GM21367 (cell line): ENCODE results near the gene ERGIC3.

Source experiments
- ATAC-seq: cut with Tn5 transposase; IDR thresholded peaks from one replicate; pipeline ENCODE4 v1.9.1; 2021; ENCODE audit not compliant: unreplicated experiment

Gene ERGIC3

DNA sequence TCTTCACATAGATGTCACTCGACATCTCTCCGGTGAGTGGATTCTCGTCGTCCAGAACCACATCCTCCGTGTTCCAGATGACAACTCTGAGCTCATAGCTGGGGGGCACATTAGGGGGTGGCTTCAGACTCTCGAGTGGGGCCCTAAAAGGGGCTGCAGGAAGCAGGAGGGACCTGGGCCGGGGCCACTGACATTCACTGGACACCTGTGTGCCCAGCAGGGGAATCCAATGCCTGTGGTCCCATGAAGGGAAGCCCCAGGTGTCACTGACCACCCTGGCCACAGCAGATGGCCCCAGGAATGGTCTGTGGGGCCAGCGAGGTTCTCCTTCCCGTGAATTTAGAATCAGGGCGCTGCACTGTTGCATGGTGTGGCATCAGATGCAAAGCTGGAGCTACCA lies 18.7 kb downstream of the ERGIC3 start:
- ATAC-seq = no peak

DNA sequence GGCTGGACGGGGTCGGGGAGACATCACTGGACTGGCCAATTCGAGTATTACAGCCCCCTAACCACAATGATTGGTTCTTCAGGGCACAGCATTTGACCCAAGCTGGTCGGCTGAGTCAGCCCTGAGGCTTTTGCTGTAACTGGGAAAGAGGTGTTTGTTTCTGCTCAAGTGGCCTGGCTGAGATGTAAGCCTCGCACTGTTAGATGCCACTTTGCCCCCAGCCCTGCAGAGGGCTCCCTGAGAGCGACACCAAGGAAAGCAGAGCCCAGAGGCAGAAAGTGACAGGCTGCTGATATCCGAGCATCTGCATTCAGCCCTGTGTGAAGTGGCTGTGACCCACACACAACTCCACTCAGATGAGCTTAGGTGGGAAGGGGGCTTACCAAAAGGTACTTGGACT lies 19.4 kb downstream of the ERGIC3 start:
- ATAC-seq = no peak

DNA sequence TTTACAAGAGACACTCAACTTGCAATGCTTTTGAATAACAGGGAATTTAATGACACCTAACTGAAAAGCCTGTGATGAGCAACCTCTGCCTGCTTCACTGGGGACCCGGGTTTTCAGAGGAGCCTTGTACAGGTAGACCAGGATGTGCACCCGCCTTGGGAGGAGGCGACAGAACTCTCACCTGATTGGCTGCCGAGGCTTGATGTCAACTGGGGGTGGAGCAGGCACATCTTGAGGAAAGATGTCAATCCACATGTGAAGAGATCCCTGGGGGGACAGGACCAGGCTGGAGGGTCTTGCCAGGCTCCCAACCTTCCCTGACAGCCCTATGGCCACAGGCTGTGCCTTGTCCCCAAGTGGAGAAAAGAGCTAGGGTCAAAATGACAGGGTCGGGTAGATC lies 19.8 kb downstream of the ERGIC3 start:
- ATAC-seq = no peak

DNA sequence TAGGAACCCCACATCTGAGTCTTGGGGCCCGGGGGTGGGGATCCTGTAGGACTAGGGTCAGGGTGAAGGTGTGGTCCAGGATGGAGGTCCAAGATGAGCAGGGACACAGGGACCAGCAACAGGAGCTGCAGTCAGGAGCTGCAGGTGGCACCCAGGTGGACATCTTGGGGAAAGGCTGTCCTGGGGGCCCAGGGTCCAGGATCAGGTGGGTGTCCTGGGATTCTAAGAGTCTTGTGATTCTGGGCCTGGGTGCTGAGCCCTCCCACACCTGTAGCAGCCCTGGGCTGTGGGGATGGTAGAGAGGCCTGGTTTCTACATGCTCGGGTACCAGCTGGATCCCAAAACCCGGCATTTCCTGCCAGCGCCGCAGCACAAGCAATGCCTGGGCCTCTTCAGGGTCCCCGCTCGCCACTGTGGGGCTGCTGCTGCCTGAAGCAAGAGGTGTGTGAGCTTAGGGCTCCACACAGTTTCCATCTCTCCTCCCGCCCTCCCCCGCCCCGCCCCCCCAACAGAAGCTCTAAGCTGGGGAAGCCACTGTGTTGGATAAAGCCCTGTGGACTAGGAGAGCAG lies 20.7 kb downstream of the ERGIC3 start:
- ATAC-seq = no peak

DNA sequence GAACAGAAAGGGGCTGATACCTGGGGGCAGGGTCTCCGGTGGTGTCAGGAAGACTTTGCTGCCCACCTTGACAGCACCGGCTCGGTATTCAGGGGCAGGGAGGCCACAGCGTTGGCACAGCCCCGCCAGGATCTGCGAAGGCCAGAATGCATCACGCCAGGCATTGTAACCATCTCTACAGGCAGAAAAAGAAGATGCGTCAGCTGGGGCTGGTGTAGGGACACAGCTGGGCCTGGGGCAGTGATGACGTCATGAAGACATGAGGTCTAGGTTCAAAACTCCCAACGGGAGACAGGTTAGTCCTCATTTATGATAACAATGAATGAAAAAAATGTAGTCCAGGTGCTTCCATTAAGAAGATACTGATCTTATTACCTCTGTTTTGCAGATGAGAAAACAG lies 22.0 kb downstream of the ERGIC3 start:
- no peak for ATAC-seq

DNA sequence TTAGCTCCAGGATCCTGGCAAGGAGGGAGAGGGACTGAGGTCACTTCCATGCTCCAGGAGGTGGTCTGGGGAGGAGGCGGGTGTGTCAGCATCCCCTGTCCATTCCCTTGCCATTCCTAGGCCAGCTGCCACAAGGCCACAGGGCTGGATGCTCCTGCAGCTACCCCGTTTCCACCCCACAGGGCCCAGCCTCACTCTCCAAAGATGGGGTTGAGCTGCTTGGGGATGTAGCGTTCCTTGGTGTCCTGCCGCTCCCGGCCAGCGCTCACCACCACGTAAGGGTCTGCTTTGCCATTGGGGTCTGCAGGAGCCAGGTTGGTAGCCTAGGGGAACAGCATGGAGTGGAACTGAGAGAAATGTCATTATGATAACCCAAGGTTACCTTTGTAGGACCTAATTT lies 23.0 kb downstream of the ERGIC3 start:
- no peak for ATAC-seq

DNA sequence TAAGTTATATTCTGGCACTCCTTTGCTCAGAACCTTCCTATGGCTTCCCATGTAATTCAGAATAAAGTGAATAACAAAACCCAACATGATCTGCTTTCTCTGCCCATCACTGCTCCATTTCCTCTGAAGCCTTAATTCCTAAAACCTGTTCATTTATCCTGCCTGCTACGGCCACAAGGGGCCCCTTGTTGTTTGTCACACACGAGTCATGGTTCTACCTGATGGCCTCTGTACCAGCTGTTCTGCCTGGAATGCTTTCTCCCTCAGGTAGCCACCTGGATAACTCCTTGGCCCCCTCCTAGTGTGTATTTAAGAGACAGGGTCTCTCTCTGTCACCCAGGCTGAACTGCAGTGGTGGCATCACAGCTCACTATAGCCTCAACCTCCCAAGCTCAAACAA lies 26.8 kb downstream of the ERGIC3 start:
- ATAC-seq = no peak

DNA sequence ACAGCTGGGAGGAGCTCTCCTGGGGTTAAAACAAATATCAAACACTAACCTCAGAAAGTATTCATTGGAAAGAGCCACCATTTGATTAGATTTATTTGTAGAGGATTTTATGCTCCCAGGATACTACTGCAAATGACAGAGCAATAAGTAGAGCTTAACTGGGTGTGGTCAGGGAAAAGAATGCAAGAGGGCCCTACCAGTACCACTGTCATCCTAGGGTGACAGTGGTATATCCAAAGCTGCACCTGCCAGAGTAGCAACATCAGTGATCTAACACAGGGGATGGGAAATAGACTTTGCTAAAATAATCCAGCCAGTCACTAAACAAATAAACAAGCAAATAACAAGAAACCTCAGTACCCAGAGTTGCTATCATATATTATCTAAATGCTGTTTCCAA lies 29.7 kb downstream of the ERGIC3 start:
- ATAC-seq = no peak

DNA sequence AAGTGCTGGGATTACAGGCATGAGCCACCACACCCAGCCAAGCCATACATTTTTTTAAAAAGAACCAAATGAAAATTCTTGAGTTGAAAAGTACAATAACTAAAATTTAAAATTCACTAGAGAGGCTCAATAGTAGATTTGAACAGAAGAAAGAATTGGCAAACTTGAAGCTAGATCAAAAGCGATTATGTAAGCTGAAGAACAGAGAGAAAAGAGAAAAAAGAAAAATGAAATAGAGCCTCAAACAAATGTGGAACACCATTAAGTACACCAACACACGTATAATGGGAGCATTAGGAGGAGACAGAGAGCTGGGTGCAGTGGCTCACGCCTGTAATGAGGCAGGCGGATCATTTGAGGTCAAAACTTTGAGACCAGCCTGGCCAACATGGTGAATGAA lies 31.0 kb downstream of the ERGIC3 start:
- no peak for ATAC-seq

DNA sequence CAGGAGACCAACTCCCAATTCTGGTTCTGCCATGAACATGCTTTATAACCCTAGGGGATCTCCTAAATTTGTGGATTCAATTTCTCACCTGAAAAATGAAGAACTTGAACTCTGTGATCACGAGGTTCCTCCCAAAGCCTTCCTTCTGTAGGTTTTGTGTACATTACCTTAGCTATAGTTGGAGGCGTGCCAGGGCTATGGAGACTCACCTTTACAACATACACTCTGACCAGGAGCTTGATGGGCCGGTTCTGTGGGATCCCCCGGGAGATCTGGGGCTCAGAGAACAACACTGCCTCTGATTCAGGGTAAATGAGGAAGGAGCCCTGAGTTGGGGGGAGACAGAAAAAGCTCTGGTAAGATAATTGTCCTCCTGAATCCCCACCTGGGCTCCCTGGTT lies 34.1 kb downstream of the ERGIC3 start:
- no peak for ATAC-seq

DNA sequence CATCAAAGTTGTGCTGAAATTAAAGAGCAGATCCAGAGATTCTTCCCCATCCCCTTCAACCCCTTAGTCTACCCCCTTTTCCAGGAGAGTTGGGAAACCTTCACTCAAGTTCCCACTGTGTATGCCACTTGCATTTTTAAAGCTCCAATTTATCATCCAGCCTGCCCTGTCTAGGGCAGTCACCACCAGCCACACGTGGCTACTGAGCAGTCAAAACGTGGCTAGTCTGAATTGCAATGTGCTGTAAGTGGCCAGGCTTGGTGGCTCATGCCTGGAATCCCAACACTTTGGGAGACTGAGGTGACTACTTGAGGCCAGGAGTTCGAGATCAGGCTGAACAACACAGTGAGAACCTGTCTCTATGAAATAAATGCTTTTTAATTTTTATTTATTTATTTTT lies 34.9 kb downstream of the ERGIC3 start:
- no peak for ATAC-seq

DNA sequence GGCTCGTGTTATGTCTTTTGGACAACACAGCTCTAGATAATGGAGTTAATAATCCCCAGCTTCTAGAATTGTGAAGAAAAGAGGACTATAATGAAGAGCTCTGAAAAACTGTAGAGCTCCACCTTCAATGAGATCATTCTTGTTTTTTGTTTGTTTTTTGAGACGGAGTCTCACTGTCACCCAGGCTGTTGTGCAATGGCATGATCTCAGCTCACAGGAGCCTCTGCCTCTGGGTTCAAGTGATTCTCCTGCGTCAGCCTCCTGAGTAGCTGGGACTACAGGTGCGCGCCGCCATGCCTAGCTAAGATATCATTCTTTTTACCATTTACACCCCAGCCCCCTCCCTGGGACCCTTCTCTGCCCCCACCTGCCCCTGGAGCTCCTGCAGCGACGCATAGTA lies 36.6 kb downstream of the ERGIC3 start:
- ATAC-seq = no peak

DNA sequence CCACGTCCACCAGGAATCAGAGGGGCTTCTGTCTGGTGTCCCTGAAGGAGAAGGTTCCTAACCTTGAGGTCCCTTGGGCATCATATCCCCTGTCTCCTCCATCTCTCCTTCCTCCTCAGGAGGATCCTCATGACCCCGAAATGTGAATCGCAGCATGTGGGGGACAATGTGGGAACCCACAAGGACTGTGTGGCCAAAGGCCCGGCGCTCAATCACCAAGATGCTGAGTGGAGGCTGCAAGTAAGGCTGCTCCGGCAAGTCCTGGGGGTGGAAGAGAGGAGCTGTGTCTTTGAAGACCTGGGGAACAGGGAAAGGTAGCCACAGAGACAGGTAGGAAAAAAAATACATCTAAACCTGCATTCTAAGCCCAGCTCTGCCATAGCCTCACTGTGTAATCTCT lies 37.3 kb downstream of the ERGIC3 start:
- no peak for ATAC-seq

DNA sequence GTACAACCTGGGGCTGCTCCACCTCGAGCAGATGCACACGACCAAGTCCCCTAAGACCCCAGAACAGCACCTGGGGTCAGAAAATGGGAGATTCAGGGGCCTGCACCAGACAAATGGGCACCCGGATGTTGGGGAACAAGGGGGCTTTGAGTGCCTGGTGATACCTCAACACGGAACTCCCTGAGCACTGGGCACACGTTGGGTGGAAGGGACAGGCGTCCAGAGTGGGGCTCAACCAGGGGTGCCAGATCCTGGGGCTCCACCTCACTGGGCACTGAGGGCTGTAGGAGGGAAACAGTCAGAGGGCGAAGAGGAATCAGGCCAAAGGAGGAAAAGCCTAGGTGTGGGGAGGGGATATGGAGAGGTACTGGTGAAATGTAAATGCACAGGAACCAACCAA lies 40.3 kb downstream of the ERGIC3 start:
- no peak for ATAC-seq

DNA sequence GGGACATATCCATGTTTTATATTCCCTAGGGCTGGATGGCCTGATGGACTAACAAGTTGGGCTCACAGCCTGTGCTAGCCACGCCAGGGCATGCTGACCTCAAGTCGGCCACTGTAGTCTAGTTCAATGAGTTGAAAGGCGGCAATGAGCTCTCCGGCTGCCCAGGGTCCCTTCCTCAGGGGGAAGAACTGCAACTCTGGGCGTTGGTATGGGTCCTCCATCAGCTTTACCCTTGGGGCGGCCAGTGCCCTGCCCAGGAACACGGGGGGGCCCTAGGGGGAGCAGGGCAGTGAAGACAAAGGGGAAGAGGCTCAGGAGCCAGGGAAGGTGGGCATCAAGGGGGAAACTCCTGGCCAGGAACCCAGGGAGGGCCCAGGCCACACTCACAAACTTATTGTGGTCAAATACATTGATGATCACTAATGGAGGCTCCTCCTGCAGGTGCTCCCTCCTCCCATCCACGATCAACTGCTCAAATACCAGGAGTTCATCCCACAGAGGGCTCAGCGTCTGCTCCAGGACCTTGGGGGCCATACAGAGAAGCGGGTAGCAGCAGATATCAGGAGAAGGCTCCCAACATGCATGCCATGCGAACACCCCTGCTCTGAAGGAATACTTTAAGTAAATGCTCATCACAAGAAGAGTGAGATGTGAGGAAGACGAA lies 41.0 kb downstream of the ERGIC3 start:
- ATAC-seq = no peak

DNA sequence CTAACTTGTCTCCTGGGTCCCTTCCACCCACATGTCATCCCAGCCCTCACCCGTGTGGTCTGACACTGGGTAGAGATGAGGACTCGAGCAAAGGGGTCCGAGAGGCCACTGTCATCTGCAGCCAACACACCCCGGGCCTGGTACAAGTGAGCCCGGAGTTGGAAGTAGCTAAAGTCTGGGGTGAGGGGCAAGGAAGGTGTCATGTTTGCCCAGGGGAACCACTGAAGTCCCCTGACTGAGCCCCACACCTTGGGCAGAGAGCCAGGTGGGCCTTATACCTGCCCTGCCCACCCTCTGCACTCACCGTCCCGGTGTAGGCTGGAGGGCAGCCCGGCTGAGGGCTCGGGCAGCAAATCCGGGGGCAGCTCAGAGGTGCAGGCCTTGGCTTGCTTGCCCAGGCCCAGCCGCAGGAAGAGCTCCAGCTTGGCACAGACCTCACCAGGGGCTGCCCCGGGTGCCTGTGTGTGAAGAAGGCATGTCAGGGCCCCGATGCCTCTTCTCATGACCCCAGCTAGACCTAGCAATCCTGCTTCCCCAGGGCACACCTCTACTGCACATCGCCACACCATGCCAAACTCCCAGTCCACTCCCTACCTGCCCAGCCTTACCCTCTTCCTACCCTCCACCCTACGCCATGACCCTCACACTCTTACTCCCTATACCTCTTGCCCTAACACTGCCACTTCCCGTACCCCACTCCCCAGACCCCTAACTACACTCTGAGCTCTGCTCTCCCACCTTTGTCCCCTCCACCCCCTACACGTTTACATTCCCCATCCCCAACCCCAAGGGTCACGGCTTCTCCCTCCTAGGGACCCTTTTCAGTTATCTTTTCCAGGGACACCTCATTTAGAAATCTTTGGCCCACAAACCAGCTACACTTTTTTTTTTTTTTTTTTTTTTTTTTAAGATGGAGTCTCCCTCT lies 42.0 kb downstream of the ERGIC3 start:
- ATAC-seq = no peak

DNA sequence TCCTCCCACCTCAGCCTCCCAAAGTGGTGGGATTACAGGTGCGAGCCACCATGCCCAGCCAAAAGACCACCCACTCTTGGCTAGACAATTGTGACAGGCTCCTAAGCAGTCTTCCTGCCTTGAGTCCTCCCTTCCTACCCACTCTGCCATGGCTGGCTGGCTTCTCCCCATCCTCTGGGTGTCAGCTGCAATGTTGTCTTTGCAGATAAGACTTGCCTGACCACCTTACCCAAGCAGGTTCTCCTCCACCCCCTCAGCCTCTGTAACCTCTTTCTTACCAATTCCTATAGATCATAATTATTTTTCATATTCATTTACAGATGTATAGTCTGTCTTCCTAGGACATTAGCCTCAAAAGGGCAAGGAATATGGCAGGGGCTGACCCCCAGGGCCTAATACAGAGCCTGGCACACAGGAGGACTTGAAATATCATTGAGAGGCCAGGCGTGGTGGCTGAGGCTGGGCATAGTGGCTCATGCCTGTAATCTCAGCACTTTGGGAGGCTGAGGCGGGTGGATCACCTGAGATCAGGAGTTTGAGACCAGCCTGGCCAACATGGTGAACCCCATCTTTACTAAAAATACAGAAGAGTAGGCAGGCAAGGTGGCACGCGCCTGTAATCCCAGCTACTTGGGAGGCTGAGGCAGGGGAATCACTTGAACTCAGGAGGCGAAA lies 45.0 kb downstream of the ERGIC3 start:
- ATAC-seq = no peak

DNA sequence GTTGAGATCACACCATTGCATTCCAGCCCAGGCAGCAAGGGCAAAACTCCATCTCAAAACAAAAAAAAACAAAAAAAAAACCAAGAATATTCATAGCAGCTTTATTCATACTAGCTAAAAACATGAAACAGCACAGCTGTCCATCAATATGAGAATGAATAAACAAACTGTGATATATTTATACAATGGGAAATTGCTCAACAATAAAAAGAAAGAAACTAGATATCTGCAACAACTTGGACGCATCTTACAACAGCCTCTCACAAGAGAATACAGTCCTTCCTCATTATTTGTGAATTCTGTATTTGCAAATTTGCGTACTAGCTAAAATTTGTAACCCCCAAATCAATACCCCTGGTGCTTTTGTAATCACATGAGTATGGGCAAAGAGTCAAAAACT lies 45.6 kb downstream of the ERGIC3 start:
- ATAC-seq = no peak

DNA sequence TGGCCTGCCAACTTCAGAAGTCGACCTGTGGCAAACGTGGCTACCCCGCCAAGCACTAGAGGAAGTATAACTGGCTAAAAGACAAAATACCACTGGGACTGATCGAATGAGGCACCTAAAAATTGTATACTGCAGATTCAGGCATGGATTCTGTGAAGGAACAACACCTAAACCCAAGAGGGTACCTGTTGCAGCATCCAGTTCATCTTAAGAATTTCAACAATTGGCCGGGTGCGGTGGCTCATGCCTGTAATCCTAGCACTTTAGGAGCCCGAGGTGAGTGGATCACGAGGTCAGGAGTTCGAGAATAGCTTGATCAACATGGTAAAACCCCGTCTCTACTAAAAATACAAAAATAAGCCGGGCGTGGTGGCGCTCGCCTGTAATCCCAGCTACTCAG lies 46.5 kb downstream of the ERGIC3 start:
- no peak for ATAC-seq

DNA sequence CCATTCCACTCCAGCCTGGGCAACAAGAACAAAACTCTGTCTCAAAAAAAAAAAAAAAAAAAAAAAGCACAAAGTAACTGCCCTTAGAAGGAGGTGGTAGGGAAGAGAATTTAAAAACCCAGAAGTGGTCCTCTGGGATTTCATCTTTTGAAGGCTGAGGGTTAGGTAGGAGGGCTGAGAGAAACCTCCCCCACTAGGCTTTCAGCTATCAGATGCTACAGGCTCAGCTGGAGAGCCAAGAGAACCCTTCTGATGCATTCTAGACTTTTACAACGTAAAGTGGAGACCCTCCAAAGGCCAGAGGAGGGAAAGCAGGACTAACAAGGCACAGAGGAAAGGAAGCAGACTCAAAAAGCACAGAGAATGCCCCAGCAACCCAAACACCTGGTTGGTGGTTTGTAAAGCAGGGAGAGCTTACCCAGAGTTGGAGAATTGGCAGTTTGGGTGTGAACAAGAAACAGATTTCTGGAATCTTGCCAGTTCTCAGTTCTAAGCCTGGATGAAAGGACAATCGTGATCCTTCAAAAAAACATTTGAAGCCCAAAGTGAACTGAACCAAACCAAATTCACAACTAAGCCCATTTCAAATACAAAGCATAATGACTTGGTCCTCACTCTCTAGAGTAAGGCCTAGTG lies 50.6 kb downstream of the ERGIC3 start:
- ATAC-seq = no peak

DNA sequence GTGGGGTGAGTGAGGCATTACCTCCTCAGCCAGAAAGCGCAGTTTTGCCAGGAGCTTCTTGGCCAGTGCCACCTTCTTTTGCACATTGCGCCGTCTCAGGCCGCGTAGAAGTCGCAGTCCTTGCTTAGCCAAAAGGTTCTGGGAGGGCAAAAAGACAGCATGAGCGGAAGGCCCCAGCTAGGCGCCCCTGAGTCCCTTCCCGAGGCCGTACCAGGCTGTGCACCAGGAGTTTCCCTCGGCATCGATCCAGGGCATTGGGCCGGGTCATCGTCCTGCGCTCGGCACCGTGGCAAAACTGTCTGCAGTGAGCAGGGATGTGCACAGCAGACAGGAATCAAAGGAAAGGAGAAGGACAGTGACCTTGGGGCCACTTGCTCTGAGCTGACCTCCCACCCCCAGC lies 53.6 kb downstream of the ERGIC3 start:
- no peak for ATAC-seq
